ENCODE measurements around the gene ROR2. TPM values are rescaled to one million over a fixed set of nuclear protein-coding genes. Genes with fewer than 3 reads are reported as not detected.

The ROR2 gene
- total RNA-seq, 4 donors from 2014 or later: 6.3 to 32.2 (median 15.1) TPM

- TF ChIP-seq, protein P1, sequence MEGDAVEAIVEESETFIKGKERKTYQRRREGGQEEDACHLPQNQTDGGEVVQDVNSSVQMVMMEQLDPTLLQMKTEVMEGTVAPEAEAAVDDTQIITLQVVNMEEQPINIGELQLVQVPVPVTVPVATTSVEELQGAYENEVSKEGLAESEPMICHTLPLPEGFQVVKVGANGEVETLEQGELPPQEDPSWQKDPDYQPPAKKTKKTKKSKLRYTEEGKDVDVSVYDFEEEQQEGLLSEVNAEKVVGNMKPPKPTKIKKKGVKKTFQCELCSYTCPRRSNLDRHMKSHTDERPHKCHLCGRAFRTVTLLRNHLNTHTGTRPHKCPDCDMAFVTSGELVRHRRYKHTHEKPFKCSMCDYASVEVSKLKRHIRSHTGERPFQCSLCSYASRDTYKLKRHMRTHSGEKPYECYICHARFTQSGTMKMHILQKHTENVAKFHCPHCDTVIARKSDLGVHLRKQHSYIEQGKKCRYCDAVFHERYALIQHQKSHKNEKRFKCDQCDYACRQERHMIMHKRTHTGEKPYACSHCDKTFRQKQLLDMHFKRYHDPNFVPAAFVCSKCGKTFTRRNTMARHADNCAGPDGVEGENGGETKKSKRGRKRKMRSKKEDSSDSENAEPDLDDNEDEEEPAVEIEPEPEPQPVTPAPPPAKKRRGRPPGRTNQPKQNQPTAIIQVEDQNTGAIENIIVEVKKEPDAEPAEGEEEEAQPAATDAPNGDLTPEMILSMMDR (IDR thresholded peaks at IDR 0.05): no peak
- ATAC-seq (ENCODE audit: low FRiP score): no peak
These were observed 100.3 kb downstream of the ROR2 start for GRCh38 chr9:91849694-91850093.

GRCh38 chr9:91848146-91848545 lies 101.9 kb downstream of the ROR2 start:
- TF ChIP-seq, protein P1 (IDR thresholded peaks at IDR 0.05): no peak
- DNase-seq (ENCODE audit: low spot score) (no peak), ATAC-seq (ENCODE audit: low FRiP score) (no peak)

More at GRCh38 chr9:91849694-91850093, 100.3 kb downstream of the ROR2 start:
- DNase-seq (ENCODE audit: low spot score): no peak

DNA sequence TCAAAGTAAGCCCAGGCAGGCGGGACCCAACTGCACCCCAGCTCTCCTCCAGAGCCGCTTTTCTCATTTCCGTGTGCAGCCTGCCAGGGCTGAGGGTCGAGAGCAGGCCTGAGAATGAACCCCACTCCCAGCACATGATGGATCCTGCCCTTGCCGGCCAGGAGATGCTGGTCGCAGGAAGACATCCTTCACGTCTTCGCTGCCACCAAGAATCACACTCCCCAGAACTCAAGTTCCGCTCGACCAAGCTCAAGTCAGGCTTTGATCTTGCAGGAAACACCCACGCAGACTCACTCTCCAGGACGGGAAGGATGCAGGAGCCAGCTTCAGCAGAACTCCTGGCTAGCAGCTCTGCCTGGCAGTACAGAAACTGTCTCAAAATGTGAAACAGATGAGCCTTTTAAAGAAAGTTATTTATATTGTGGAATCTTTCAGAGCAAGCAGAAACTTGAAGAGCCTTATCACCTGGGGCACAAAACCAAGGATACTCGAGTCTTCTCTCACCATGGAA lies 102.4 kb downstream of the ROR2 start:
- ATAC-seq (ENCODE audit: low FRiP score) (no peak), DNase-seq (ENCODE audit: low spot score) (no peak)

DNA sequence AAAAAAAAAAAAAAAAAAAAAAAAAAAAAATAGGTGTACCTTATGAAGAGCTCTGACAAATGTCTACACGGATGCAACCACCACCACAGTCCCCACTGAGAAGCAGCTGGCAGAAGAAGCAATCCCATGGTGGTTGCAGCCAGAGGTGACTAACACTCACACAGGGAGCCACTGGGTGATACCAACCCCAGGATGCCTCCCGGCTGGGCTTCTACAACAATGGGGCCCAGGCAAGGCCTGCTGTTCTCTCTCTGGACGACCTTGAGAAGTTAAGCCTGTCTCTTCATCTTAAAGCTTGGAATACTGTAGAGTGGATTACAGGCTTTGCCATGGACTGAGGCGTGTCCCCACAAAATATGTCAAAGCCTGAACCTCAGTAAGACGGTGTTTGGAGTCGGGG lies 104.1 kb downstream of the ROR2 start:
- TF ChIP-seq, protein P1 (IDR thresholded peaks at IDR 0.05): no peak
- ATAC-seq (ENCODE audit: low FRiP score) (no peak), DNase-seq (ENCODE audit: low spot score) (no peak)

More for the DNA sequence above, 102.4 kb downstream of the ROR2 start:
- TF ChIP-seq, protein P1 (IDR thresholded peaks at IDR 0.05): no peak

GRCh38 chr9:91844701-91845291 lies 105.2 kb downstream of the ROR2 start:
- TF ChIP-seq, protein P1 (IDR thresholded peaks at IDR 0.05): no peak
- no peak for DNase-seq (ENCODE audit: low spot score)
- ATAC-seq (ENCODE audit: low FRiP score): no peak

DNA sequence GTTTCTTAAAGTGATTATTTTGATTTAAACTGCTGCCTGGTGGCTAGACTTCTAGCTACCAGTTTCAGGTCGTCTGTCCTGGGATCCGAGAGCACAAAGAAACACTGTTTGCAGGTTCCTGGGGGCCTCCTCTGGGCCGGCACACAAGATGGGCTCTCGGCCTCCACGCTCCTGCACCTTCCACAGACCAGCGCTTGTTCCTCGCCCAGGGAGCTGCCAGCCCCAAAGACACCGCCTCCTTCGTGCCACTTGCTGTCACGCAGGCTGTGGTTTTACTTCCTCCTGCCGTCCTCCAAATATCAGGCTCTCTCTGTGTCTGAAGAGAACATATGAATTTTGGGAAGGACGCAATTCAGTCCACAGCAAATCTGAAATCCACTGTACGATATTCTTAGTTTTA lies 105.8 kb downstream of the ROR2 start:
- no peak for ATAC-seq (ENCODE audit: low FRiP score)
- no peak for DNase-seq (ENCODE audit: low spot score)

More for the DNA sequence above, 105.8 kb downstream of the ROR2 start:
- TF ChIP-seq, protein P1 (IDR thresholded peaks at IDR 0.05): no peak

Measured in omental fat pad (tissue), 4 donors.